GM19025 (cell line): ENCODE measurements around the gene TCP11.

Experiments
- ATAC-seq: cut with Tn5 transposase; IDR thresholded peaks from one replicate; pipeline ENCODE4 v1.9.1; 2021; ENCODE audit warnings: mild to moderate bottlenecking, low read depth, moderate library complexity; ENCODE audit not compliant: unreplicated experiment

TCP11 gene

DNA sequence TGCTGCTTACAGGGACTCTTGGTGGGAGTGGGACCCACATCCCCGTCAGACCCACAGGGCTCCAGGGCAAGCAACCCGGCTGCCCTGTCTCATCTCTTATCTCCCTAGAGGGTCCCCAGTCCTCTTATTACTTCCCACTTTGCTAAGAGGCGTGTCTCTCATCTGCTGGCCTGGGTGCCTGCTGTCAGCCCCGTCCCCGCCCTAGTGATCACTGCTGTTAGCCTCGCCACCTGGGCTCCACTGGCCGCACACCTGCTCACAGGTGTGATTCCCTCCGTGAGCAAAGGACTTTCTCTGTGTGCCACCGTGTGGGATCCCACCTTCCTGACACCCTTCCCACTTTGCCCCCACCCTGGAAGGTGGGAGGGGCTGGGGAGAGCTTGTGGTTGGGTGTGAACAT, 57.6 kb downstream of the TCP11 start:
- no peak for ATAC-seq

DNA sequence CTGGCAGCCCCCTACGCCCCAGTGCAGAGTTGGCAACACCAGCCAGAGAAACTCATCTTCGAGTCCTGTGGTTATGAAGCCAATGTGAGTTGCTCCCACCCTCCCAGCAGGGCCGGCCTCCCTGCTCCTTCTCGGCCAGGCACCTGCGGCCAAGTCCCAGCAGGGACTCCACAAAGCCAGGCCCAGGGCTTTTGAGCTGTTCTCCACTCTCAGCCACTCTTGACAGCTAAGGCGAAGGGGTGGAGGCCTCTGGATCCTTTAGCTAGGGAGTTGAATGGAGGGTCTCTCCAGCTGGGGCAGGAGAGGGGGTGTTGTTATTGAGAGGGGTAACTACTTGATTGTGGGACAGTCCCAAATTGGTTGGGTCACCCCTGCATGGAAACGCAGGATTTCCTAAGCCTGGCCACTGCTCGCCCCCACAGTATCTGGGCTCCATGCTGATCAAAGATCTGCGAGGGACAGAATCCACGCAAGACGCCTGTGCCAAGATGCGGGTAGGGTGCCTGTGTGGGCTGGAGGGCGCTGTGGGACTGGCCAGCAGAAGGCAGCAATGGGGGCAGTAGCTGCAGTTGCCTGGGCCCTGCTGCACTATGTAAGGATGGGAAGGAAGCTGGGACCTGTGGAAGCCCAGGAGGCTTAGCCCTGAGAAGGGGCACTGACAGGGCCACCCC, 58.3 kb downstream of the TCP11 start:
- ATAC-seq, result no peak

GRCh38 chr6:35082046-35082732, 59.0 kb downstream of the TCP11 start:
- no peak for ATAC-seq

GRCh38 chr6:35081426-35081851, 59.7 kb downstream of the TCP11 start:
- ATAC-seq, result no peak

- no peak for ATAC-seq
Measured at GRCh38 chr6:35080821-35081425, 60.2 kb downstream of the TCP11 start.

- no peak for ATAC-seq
Measured at GRCh38 chr6:35080016-35080680, 61.0 kb downstream of the TCP11 start.

DNA sequence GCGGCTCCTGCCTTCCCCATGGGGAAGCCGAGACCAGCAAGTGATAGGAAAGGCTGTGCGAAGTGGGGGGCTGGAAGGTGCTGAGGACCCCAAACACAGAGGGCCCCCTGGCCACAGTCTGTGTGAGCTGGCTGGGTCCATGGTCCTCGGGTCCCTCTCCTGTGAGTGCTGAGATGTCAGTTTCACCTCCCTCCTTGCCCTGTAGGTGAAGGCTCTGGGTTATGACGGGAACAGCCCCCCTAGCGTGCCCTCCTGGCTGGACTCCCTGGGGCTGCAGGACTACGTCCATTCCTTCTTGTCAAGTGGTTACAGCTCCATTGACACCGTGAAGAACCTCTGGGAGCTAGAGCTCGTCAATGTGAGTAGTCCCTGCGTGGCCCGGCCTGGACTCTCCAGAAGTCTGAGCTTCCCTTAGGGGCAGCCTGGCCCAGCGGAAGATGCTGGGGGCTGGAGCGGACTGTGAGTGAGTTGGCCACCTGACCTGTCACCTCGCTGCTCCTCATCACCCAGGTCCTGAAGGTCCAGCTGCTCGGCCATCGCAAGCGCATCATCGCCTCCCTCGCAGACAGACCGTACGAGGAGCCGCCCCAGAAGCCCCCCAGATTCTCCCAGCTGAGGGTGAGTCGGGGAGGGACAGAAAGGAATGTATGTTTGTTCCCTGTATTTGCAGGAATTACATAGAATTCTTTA, 61.7 kb downstream of the TCP11 start:
- no peak for ATAC-seq

DNA sequence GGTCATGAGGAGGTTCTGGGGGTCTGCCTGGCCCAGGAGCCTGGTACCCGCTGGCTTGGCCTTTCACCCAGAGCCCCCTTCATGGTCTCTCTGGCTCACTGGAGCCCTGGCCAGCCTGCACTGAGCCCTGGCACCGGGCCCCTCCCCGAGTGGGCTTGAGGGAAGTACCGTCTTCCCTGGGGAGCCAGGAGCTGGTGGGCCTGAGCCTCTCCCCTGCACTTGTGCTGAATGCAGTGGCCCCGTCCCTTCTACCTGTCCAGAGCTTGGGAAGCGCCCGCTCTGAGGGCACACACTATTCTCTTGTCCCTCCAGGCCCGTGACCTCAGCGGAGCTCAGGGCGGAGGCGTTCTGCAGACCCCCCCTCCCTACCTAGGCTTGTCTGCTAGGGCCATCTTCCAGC, 62.2 kb downstream of the TCP11 start:
- ATAC-seq, result no peak

GRCh38 chr6:35078226-35078850, 62.8 kb downstream of the TCP11 start:
- ATAC-seq, result no peak

DNA sequence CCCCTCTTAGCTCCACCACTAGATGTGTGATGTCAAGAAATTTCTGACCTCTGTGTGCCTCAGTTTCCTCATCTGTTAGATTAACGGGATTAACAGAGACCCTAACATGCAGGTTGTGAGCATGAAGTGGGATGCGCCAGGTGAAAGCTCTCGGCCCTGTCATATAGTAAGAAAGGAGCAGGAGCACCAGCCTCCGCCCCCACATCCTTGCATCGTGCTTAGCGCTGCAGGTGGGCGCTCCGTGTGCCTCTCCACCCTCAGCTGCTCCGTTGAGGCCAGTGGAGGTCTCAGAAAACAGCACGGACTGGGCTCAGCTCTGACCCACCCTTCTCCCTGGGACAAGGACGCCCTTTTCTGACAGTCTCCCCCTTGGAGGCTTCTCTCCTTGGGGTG, 63.4 kb downstream of the TCP11 start:
- ATAC-seq, result no peak

DNA sequence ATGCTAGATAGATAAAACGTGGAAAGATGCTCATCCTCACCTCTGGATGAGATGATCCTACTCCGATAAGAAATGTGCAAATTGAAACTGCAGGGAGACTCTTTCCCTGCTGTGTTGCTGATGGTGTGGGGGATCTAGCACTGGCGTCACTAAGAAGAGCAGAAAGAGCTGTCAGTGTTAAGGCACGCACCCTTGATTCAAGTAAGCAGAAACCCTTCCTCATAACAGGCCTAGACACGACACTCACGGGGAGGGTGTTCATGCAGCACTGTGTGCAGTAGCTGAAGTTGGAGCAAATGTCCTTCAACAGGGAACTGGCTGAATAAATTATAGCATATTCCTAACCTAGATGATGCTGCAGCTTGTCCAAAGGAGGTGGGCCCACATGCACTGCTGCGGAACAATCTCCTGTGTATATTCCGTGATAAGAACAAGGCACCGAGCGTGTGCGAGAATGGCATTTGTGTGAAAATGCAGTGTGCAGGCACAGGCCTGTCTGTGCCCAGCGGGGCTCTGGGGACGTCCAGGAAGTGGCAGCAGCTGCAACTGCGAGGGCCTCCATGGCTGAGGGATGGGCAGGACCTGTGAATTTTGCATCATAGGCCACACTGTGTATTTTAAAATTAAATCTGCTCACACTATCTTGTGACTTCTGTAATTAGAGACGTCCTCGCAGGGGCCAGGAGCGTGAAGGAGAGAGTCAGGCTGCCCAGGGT, 64.0 kb downstream of the TCP11 start:
- no peak for ATAC-seq

GRCh38 chr6:35073766-35074471, 67.2 kb downstream of the TCP11 start:
- no peak for ATAC-seq

- ATAC-seq, result no peak
Measured at GRCh38 chr6:35073211-35073610, 67.9 kb downstream of the TCP11 start.

DNA sequence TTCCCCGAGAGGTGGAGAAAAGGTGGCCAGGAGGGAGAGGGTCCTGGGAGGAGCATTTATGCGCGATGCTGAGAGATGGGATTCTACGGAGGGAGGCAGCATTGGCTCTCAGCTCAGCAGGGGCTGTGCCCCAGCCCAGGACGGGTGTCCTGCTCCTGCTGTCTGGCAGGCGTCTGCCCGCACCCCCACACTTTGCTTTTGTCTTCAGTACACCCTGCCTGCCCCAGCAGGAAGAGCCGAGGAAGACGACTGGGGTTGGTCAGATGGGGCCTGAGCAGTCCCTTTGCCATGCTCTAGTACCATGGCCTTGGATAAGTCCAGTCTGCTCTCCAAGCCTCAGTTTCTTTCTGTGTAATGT, 68.5 kb downstream of the TCP11 start:
- ATAC-seq, result no peak

GRCh38 chr6:35072051-35072697, 69.0 kb downstream of the TCP11 start:
- no peak for ATAC-seq

- ATAC-seq, result no peak
Measured at GRCh38 chr6:35071347-35071994, 69.7 kb downstream of the TCP11 start.

- no peak for ATAC-seq
Measured at GRCh38 chr6:35070111-35070510, 71.0 kb downstream of the TCP11 start.

DNA sequence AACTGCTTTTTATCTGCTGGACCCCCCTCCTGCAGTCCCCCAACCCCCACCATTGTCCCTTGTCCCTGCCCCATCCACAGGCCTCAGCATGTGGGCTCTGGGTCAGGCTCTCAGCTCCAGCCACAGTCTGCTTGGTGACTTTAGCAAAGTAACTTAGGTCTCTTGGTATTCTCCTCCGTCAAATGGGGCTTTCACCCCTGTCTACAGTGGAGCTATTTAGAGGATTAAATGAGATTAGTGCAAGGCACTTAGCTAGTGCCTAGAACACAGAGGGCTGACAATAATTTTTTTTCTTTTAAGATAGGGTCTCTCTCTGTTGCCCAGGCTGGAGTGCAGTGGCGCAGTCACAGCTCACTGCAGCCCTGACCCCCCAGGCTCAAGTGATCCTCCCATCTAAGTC, 71.9 kb downstream of the TCP11 start:
- ATAC-seq, result no peak
